HAP-1 (cell line): Measurements from ENCODE around the gene CRACR2B.

Experiments
- DNase-seq, 2 experiments: peaks; one replicate each; pipeline ENCODE4 v3.0.0-alpha.2; 2016 to 2020; ENCODE audit warnings: low spot score in 2 of 2
- H3K27me3 ChIP-seq: fragments of 250-450 bp; sonication (Bioruptor Pico); 2 replicates; pipeline ENCODE4 v1.5.1; 2020; ENCODE audit warnings: low read depth, mild to moderate bottlenecking, moderate library complexity
- H3K36me3 ChIP-seq: fragments of 250-450 bp; sonication (Bioruptor Pico); replicated peaks from 2 replicates; pipeline ENCODE4 v1.5.1; 2020; ENCODE audit warnings: mild to moderate bottlenecking
- H3K4me1 ChIP-seq: fragments of 250-450 bp; sonication (Bioruptor Pico); 2 replicates; pipeline ENCODE4 v1.5.1; 2020; ENCODE audit warnings: mild to moderate bottlenecking
- H3K4me3 ChIP-seq: fragments of 250-450 bp; sonication (Bioruptor Pico); 2 replicates; pipeline ENCODE4 v1.5.1; 2020; ENCODE audit warnings: mild to moderate bottlenecking, moderate library complexity
- H3K9me3 ChIP-seq: fragments of 250-450 bp; sonication (Bioruptor Pico); 2 replicates; pipeline ENCODE4 v1.5.1; 2020; ENCODE audit warnings: mild to moderate bottlenecking, moderate library complexity
- in situ Hi-C: fragments of 300-500 bp; cut with MboI; formaldehyde crosslinking; loops from 3 replicates; pipeline ENCODE4 v1.14.3; 2020; ENCODE audit warnings: low sequenced_read_pairs, inconsistent platforms, mixed read lengths

CRACR2B gene

DNA sequence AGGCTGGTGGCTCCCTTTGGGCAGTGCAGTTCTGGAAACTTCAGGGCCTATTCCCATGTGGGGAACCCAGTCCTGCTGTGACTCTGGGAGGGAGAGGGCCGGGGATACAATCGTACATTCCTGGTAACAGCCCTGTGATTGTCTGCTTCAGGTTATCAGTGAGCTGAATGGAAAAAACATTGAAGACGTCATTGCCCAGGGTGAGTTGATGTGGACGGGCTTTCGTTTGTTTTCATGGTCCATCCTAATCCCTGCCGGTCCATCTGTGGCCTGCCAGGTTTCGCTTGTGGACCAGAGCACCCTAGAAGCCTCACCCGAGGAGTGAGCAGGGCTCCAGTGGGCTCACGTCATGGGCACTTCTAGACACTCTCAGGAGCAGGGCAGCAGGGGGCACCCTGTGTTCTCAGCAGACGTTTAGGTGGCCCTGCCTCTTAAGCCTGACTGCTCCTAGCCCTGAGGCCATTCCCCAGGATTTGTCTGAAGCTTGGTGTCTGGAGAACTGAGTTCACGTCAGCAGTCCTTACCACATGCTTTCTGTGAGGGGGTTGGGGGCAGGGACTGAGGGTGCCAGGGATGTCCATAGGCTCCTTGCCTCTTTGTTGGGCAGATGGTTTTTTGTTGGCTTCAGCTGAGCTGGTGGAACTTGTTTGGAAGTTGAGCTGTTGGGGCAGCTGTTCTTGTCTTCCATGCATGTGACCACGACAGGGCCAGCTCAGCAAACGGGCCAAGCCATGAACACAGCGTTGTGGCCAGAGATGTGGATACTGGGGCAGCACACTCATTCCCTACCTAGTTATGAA, 16.1 kb upstream of the CRACR2B start:
- peaks cover 48% of the 10 kb centered on the region for H3K36me3 ChIP-seq
- H3K9me3 ChIP-seq: no peaks in the 10 kb centered on the region
- peak in 1 of 2 experiments; percentile 51 for DNase-seq
- H3K4me1 ChIP-seq: peaks cover 16% of the 10 kb centered on the region
- peak overlapping the region; percentile 98 for H3K4me3 ChIP-seq
- no peaks in the 10 kb centered on the region for H3K27me3 ChIP-seq
- in situ Hi-C loops: no loop called here

DNA sequence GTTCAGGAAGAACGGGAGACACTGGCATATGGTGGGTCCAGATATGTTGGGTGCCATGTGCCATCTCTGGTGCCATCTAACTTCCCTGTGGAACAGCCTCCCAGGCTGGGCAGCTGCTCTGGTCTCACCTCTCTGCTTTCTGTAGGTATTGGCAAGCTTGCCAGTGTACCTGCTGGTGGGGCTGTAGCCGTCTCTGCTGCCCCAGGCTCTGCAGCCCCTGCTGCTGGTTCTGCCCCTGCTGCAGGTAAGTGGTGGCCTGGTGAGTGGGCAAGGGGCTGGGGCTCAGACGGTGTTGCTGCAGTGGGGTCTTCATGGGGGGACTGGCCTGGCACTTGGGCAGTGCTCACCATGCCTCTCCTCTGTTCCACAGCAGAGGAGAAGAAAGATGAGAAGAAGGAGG, 15.3 kb upstream of the CRACR2B start:
- peaks cover 16% of the 10 kb centered on the region for H3K4me1 ChIP-seq
- peaks cover 48% of the 10 kb centered on the region for H3K36me3 ChIP-seq
- no peak overlapping the region for H3K4me3 ChIP-seq
- no peaks in the 10 kb centered on the region for H3K27me3 ChIP-seq
- in situ Hi-C loops: no loop called here
- DNase-seq: no peak
- H3K9me3 ChIP-seq: no peaks in the 10 kb centered on the region

DNA sequence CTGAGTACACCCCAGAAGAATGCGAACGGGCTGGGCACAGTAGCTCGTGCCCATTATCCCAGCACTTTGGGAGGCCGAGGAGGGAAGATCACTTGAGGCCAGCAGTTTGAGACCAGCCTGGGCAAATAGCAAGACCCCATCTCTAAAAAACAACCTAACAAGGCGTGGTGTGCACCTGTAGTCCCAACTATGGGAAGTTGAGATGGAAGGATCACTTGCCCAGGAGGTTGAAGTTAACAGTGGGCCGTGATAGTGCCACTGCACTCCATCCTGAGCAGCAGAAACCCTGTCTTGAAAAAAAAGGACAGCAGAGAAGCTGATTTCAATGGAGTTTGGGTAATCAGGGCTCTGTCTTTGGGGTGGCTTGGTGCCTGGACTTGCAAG, 14.7 kb upstream of the CRACR2B start:
- Histone ChIP-seq H3K36me3 (peaks cover 48% of the 10 kb centered on the region), H3K27me3 (no peaks in the 10 kb centered on the region), H3K4me3 (no peak overlapping the region), H3K4me1 (peaks cover 11% of the 10 kb centered on the region), H3K9me3 (no peaks in the 10 kb centered on the region)
- in situ Hi-C loops: no loop called here
- DNase-seq: no peak

DNA sequence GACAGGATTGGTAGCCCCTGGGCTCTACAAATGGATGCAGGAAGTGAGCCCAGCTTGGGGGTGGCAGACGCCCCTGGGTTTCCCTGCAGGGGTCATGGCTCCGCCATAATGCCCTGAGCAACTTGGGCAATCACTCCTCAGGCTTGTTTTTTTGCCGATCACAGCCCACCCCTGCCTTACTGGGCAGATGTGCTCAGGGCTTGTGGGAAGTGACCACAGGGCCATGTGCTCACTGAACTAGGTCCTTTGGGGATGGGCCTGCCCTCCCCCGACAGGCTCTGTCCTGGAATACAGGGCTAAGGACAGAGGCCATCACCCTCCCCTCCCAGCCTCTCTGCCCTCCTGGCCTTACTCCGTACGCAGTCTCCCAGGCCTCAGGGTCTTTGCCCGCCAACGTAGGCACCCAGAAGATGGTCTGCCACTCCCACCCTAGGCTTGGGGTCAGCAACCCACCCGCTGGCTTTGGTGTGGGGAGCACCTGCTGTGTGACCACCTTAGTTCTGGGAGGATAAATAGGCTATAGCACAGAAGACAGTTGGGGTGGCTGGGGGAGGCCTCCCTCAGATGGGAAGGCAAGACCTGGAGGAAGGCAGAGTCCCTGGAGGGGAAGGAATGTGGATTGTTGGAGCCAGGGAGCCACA, 14.1 kb upstream of the CRACR2B start:
- in situ Hi-C loops: no loop called here
- peaks cover 48% of the 10 kb centered on the region for H3K36me3 ChIP-seq
- peaks cover 6% of the 10 kb centered on the region for H3K4me1 ChIP-seq
- no peaks in the 10 kb centered on the region for H3K27me3 ChIP-seq
- DNase-seq: peak in 1 of 2 experiments; percentile 52
- no peaks in the 10 kb centered on the region for H3K9me3 ChIP-seq
- H3K4me3 ChIP-seq: no peak overlapping the region

DNA sequence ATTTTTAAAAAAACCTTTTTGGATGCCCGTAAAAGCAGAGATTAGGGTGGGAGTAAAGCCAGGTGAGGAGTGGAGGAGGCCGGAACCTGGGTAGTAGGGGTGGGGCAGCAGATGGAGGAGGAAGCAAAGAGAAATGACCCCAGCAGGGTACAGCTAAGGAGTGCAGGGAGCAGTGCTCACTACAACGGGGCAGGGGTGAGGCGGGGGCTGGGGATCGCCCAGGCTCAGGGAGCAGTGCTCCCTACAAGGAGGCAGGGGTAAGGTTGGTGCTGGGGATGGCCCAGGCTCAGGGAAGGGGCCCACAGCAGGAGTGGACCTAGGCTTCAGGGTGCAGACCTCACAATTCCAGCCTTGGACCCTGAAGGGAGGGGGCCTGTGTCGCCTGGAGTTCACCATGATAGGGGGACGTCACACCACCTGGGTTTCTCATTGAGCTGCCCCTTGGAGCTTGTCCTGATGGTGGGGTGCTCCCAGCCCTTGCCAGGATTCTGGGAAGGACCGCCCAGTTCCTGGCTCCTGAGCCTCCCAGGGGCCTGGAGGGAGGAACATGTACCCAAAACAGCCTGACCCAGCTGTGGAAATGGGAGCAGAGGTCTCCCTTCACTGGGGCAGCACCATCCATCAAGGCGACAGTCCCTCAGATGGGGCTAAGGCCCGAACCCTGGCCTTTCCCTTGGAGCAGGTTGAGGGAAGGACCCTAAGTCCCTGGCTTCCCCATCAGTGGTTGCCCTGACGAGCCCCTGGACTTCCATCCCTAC, 11.9 kb upstream of the CRACR2B start:
- Histone ChIP-seq H3K4me3 (no peak overlapping the region), H3K4me1 (peaks cover 12% of the 10 kb centered on the region), H3K9me3 (no peaks in the 10 kb centered on the region), H3K36me3 (peaks cover 33% of the 10 kb centered on the region), H3K27me3 (no peaks in the 10 kb centered on the region)
- in situ Hi-C loops: no loop called here
- no peak for DNase-seq

DNA sequence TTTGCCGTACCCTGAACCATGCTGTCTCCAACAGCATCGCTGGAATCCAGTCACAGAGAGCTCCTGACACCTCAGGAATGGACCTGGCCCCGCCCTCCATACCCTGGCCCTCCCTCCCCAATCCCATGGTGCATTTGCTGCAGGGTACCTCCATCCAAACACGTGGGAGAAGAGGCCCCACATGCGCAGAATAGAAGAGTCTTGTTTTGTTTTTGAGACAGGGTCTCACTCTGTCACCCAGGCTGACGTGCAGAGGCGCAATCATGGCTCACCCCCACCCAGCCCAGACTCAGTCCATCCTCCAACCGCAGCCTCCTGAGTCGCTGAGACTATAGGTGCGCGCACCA, 11.3 kb upstream of the CRACR2B start:
- H3K9me3 ChIP-seq: no peaks in the 10 kb centered on the region
- peaks cover 6% of the 10 kb centered on the region for H3K4me1 ChIP-seq
- H3K4me3 ChIP-seq: no peak overlapping the region
- peaks cover 27% of the 10 kb centered on the region for H3K36me3 ChIP-seq
- peak; percentile 46 to 69 for DNase-seq
- no peaks in the 10 kb centered on the region for H3K27me3 ChIP-seq
- in situ Hi-C loops: no loop called here

DNA sequence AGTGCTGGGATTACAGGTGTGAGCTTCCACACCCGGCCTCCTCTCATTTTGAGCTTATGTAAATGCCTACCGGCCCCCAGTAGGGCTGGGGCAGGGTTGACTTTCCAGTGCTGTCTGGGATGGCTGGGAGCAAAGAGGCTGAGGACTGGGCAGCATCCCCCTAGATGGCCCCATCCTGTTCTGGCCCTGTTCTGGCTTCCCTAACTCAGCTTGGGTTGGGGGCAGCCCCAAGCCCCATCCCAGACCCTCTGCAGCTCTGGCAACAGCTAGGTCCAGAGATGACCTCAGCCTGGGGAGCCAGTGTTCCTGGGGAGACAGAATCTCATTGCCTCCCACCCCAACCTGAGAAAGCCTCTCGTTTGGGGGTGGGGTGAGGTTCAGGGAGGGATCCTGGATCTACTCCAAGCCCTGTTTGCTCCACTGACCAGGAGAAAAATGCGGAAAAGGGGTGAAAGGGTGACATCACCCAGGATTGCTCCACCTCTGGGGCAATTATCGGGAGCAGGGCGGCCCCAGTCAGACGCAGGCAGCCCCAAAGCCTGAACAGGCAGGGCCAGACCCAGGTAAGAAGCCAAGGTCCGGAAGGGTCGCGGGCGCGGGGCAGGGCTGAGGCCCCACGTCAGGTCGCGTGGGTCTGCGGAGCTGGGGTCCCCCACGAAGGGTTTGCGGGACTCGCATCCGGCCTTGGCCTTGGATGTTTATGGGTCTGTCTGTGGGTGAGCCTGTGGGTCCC, 9.2 kb upstream of the CRACR2B start, which contains the start of gene PNPLA2:
PNPLA2 (plus strand) TSS at position 519 of the 733 bp plus-strand sequence. CDS start 805 bp downstream, outside the sequence.
- H3K4me3 ChIP-seq: peak within 1 kb of the TSS; percentile 56
- in situ Hi-C loops: no loop called here

DNA sequence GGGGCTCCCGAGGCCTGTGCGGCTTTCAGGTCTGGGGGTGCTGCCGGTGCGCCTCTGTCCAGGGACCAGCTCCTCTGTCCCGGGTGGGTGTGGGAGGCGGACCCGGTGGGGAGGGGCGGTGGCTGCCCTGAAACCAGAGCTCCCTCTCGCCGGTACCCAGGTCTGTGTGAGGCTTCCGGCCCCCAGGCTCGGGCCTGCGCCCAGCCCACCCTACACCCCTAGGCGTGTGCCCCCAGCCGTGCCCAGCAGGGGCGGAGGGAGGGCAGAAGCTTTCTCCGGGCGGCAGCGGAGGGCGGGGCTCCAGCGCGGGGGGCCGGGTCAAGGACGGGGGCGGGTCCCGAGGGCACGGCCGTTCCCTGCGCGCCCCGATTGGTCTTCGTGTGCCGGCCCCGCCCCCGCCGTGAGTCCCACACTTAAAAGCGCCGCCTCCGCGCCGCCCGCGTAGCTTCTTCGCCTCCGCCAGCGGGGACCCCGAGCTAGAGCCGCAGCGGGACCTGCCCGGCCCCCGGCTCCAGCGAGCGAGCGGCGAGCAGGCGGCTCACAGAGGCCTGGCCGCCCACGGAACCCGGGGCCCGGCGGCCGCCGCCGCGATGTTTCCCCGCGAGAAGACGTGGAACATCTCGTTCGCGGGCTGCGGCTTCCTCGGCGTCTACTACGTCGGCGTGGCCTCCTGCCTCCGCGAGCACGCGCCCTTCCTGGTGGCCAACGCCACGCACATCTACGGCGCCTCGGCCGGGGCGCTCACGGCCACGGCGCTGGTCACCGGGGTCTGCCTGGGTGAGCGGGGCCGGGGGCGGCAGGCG, 8.4 kb upstream of the CRACR2B start:
- Histone ChIP-seq H3K4me3 (peak overlapping the region; percentile 56), H3K36me3 (peaks cover 4% of the 10 kb centered on the region; the same call in 1 of the 2 replicates), H3K27me3 (no peaks in the 10 kb centered on the region), H3K9me3 (no peaks in the 10 kb centered on the region), H3K4me1 (peaks cover 6% of the 10 kb centered on the region; the same call in 1 of the 2 replicates)
- DNase-seq: peak; percentile 89 to 96
- in situ Hi-C loops: no loop called here

More for the DNA sequence above, 9.2 kb upstream of the CRACR2B start, which contains the start of gene PNPLA2:
- Histone ChIP-seq H3K4me1 (peaks cover 6% of the 10 kb centered on the region; the same call in 1 of the 2 replicates), H3K27me3 (no peaks in the 10 kb centered on the region), H3K9me3 (no peaks in the 10 kb centered on the region), H3K36me3 (peaks cover 6% of the 10 kb centered on the region)
- no peak for DNase-seq

DNA sequence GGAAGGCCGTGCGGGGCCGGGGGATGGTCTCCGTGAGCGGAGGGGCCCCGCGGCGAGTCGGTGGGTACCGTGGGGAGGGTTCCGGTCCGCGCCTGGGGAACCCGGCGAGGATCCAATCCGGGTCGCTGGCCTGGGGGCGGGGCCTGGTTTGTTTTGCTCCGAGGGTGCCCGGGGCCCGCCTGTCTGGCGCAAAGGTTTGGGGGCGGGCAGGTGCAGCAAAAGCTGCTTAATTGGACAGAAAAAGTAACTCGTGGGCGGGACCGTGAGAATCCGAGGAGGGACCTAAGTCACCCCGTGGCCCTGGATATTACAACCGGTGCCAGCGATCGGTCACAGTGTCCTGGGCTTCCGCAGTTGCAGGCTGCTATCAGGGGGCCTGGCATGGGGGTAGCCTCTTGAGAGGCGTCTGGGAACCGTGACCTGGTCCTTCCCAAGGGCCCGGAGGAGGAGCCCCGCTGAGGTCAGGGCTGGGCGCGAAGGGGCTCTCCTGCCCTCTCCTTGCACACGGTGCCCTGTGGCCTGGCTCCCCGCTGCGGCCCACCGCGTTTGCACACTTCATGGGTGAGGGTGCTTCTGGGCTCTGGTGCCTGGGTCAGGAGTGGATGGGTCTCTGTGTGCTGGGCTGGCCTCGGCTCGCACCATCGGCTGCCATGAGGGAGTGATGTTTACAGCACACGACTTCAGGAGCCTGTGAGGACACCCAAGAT, 7.6 kb upstream of the CRACR2B start:
- H3K4me3 ChIP-seq: peak overlapping the region; percentile 56
- peaks cover 4% of the 10 kb centered on the region; the same call in 1 of the 2 replicates for H3K36me3 ChIP-seq
- no peaks in the 10 kb centered on the region for H3K9me3 ChIP-seq
- DNase-seq: peak; percentile 86 to 95
- peaks cover 6% of the 10 kb centered on the region; the same call in 1 of the 2 replicates for H3K4me1 ChIP-seq
- H3K27me3 ChIP-seq: no peaks in the 10 kb centered on the region
- in situ Hi-C loops: no loop called here

DNA sequence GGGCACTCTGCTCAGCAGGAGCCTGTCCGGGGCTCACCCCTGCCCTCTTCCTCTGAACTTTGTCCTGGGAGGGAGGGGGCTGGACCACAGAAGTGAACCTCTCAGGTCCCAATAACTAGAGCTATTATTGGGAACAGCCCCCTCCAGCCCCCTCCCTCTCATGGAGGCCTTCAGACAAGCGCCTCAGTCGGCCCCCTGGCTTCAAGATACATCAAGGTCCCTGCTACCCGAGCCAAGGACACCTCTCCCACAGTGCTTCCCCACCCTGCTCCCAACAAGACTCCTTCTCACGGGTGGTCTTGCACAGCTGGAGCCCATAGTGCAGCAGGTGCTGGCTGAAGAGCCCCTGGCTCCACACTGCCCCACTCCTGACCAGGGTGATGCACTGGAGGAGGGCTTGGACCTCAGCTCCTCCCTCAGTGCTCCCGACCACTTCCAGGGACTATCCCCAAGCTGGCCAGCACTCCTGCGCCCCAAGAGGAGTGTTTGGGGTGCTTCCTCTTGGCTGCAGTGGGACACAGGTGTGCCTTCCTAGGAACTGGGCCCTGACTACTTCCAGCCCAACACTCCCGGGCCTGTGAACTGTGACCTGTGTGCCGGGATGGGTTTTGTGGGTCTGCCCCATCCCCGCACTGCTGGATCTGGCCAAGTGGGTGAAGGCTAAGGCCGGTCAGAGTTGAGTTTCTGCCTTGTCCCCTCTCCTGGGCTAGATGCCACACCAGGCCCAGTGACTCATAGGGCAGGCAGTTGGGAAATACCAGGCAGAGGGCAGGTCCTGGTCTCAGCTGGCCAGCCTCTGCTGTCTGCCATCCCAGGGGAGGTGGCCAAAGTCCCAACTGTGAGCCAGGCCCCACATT, 6.8 kb upstream of the CRACR2B start:
- Histone ChIP-seq H3K36me3 (peaks cover 8% of the 10 kb centered on the region; the same call in 1 of the 2 replicates), H3K4me3 (peak overlapping the region; percentile 56), H3K27me3 (no peaks in the 10 kb centered on the region), H3K4me1 (peaks cover 6% of the 10 kb centered on the region; the same call in 1 of the 2 replicates), H3K9me3 (no peaks in the 10 kb centered on the region)
- in situ Hi-C loops: no loop called here
- no peak for DNase-seq

DNA sequence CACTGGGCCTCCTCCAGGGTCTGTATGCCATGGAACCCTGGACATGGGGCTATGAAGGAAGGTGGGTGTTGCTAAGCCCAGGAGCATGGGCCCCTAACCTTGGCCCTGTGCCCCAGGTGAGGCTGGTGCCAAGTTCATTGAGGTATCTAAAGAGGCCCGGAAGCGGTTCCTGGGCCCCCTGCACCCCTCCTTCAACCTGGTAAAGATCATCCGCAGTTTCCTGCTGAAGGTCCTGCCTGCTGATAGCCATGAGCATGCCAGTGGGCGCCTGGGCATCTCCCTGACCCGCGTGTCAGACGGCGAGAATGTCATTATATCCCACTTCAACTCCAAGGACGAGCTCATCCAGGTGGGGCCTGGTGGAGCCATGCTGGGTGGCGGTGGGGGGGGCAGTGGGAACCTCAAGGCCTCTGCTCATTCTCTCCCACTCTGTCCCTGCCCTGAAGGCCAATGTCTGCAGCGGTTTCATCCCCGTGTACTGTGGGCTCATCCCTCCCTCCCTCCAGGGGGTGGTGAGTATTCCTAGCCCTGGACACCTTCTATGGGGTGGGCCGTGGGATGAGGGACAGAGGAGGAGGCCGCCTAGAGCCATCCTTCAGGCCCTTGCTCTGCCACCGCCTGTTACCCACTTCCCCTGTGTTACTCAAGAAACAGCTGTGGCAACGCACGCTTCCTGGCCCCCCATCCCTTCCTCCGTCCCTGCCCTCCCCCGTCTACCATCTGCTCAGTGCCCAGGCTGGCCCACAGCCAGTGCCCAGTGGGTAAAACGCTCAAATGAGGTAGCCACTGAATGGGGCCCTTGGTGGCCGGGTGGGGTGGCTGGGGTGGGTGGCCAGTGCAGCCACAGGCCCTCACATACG, 6.0 kb upstream of the CRACR2B start:
- Histone ChIP-seq H3K4me3 (no peak overlapping the region), H3K27me3 (no peaks in the 10 kb centered on the region), H3K4me1 (peaks cover 10% of the 10 kb centered on the region)

More for the DNA sequence above, 6.0 kb upstream of the CRACR2B start:
- H3K36me3 ChIP-seq: peaks cover 8% of the 10 kb centered on the region; the same call in 1 of the 2 replicates
- DNase-seq: no peak
- H3K9me3 ChIP-seq: no peaks in the 10 kb centered on the region
- in situ Hi-C loops: no loop called here
